Lower leg skin (tissue), 3 donors: ENCODE data around the gene ABI1.

Source experiments
- CTCF ChIP-seq, 3 donors: fragments of 450-650 bp; IDR thresholded peaks; one replicate each; pipeline ENCODE4 v1.5.1; 2016; ENCODE audit warnings: antibody characterized with exemption in 3 of 3, mild to moderate bottlenecking in 3 of 3, moderate library complexity in 2 of 3
- POLR2A ChIP-seq, 2 donors: fragments of 450-650 bp; IDR thresholded peaks; one replicate each; pipeline ENCODE4 v1.6.1; 2016 to 2017; ENCODE audit warnings: antibody characterized with exemption in 2 of 2, mild to moderate bottlenecking in 1 of 2, moderate library complexity in 1 of 2

GRCh38 chr10:26743091-26743490 lies 117.7 kb downstream of the ABI1 start:
- TF ChIP-seq CTCF (IDR thresholded peaks at IDR 0.05) = no peak
- no peak for TF ChIP-seq POLR2A (IDR thresholded peaks at IDR 0.05)
